ENCODE results near the gene KCNAB1. TPM values are rescaled to one million over a fixed set of nuclear protein-coding genes. Genes with fewer than 3 reads are reported as not detected.
A peak's percentile ranks its signal among the peaks of the same experiment; 100 is the strongest.
"Not testable (repeated sequence)": the region's sequence is repeated elsewhere in the genome, so short reads cannot be mapped to it uniquely, and the experiment has no call there.

The KCNAB1 gene
- total RNA-seq, 2 donors from 2014 or later = not detected

- Mint-ChIP-seq H3K4me1 (ENCODE audit: low read depth) (no peaks in the 10 kb centered on the region), H3K9me3 (no peaks in the 10 kb centered on the region), H3K36me3 (ENCODE audit: insufficient read depth in 2 of 2) (no peaks in the 10 kb centered on the region), H3K27ac (no peak overlapping the region), H3K4me3 (no peak overlapping the region), H3K27me3 (ENCODE audit: low read depth) (peaks cover 14% of the 10 kb centered on the region)
- no peak for DNase-seq
- ATAC-seq (replicated peaks in 1 of 2) = no peak
Measured at GRCh38 chr3:156172536-156172935, 52.2 kb downstream of the KCNAB1 start.

DNA sequence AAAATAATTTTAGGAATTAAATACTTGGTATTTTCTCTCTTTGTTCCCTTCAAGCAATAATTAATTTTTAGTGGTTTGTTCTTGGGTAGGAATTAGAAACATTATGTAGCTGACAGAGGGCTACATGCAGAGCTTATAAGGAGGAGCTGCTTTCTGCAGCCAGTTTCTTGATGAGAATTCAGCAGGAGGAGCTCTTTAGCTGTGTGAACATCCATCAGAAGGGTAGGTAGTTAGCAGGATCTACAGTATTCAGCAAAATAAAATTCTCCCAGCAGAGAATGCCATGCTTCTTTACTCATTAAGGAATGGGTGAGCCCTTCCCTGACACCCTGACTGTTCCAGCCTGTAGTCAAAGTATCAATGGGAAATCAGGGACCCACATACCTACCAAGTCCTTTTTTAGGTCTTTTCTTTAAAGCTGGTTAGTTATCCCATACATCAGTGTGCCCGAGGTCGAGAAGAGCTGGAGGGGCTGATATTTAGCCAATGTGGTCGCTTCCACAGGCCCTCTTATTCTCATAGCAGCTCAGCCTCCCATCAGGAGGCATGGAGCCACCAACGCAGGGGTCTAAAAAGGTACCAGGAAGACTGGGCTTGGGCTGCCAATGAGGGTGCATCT, 54.0 kb downstream of the KCNAB1 start:
- no peak for ATAC-seq (replicated peaks in 1 of 2)
- Mint-ChIP-seq H3K4me1 (ENCODE audit: low read depth) (no peaks in the 10 kb centered on the region), H3K4me3 (no peak overlapping the region), H3K36me3 (ENCODE audit: insufficient read depth in 2 of 2) (no peaks in the 10 kb centered on the region), H3K27ac (no peak overlapping the region), H3K9me3 (no peaks in the 10 kb centered on the region), H3K27me3 (ENCODE audit: low read depth) (peaks cover 13% of the 10 kb centered on the region)
- DNase-seq = no peak

DNA sequence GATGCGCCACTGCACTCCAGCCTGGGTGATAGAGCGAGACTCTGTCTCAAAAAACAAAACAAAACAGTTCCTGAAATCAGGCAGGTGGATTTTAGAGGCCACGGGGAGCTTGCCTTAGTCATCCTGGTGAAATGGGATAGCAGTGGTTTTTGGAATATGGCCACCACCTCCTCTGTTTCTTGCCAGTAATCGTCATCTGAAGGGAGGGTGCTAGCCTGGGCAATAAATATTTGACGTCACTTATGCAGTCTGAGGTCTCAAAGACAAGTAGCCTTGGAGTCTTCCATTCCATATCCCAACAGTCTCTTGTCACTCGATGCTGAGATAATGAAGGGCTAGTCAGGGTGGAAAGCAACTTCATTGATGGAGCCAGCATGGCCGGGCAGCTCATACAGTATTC, 55.2 kb downstream of the KCNAB1 start:
- ATAC-seq (replicated peaks in 1 of 2) = no peak
- Mint-ChIP-seq H3K27ac (no peak overlapping the region), H3K27me3 (ENCODE audit: low read depth) (peaks cover under 1% of the 10 kb centered on the region), H3K4me1 (ENCODE audit: low read depth) (no peaks in the 10 kb centered on the region), H3K4me3 (no peak overlapping the region), H3K36me3 (ENCODE audit: insufficient read depth in 2 of 2) (no peaks in the 10 kb centered on the region), H3K9me3 (no peaks in the 10 kb centered on the region)
- no peak for DNase-seq

DNA sequence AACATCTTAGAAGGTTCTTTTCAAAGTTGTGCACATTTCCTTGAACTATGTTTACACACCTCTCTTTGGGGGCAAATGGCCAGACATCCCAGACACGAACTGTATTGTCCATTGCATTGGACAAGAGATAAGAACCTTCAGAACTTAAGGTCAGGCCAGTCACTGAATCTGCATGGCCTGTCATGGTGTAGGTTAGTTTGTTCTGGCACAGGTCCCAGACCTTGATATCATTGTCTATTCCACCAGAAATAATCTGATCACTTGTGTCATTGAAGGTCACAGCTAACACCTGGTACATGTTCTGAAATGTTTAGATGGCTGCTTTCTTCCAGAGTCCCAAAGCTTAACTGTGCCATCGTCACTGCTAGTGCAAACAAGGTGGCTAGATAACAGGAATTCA, 55.7 kb downstream of the KCNAB1 start:
- no peaks in the 10 kb centered on the region for H3K36me3 Mint-ChIP-seq (ENCODE audit: insufficient read depth in 2 of 2)
- H3K27me3 Mint-ChIP-seq (ENCODE audit: low read depth) = no peaks in the 10 kb centered on the region
- no peaks in the 10 kb centered on the region for H3K4me1 Mint-ChIP-seq (ENCODE audit: low read depth)
- no peak overlapping the region for H3K27ac Mint-ChIP-seq
- H3K4me3 Mint-ChIP-seq = no peak overlapping the region
- ATAC-seq (replicated peaks in 1 of 2) (no peak), DNase-seq (no peak)
- H3K9me3 Mint-ChIP-seq = no peaks in the 10 kb centered on the region

DNA sequence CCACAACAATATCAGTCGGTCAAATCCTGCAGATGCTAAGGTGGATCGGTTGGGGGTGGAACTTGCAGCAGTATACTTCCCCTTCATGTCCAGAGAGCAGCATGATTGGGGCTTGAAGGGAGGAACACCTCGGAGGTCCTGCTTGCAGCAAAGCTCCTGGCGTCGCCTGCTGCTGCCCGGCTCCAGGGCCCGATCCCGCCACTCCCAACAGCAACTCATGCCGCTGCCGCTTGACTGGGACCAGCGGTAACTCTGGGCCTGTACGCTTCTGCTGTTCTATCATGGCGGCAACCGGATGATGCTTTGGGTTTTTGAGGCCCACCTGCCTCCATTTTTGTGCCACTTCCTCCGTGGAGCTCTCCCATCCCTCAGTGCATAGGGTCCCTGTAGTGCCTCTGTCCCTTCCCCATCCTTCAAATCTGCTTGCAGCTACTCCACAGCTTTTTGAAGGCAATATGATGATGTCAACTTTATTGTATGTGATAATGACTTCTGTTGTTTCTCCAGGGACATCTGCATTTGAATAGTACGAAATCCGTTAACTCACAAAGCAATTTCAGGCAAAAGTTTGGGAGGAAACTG, 56.3 kb downstream of the KCNAB1 start:
- H3K27me3 Mint-ChIP-seq (ENCODE audit: low read depth) = no peaks in the 10 kb centered on the region
- no peaks in the 10 kb centered on the region for H3K9me3 Mint-ChIP-seq
- no peak overlapping the region for H3K4me3 Mint-ChIP-seq
- H3K27ac Mint-ChIP-seq = no peak overlapping the region
- ATAC-seq (replicated peaks in 1 of 2) = no peak
- DNase-seq = no peak
- no peaks in the 10 kb centered on the region for H3K36me3 Mint-ChIP-seq (ENCODE audit: insufficient read depth in 2 of 2)
- no peaks in the 10 kb centered on the region for H3K4me1 Mint-ChIP-seq (ENCODE audit: low read depth)

- DNase-seq (no peak), ATAC-seq (replicated peaks in 1 of 2) (no peak)
- H3K4me1 Mint-ChIP-seq (ENCODE audit: low read depth) = no peaks in the 10 kb centered on the region
- no peaks in the 10 kb centered on the region for H3K27me3 Mint-ChIP-seq (ENCODE audit: low read depth)
- H3K27ac Mint-ChIP-seq = no peak overlapping the region
- no peak overlapping the region for H3K4me3 Mint-ChIP-seq
- no peaks in the 10 kb centered on the region for H3K36me3 Mint-ChIP-seq (ENCODE audit: insufficient read depth in 2 of 2)
- no peaks in the 10 kb centered on the region for H3K9me3 Mint-ChIP-seq
Measured at GRCh38 chr3:156180077-156180476, 59.7 kb downstream of the KCNAB1 start.

- no peaks in the 10 kb centered on the region for H3K9me3 Mint-ChIP-seq
- no peak overlapping the region for H3K27ac Mint-ChIP-seq
- H3K36me3 Mint-ChIP-seq (ENCODE audit: insufficient read depth in 2 of 2) = no peaks in the 10 kb centered on the region
- H3K27me3 Mint-ChIP-seq (ENCODE audit: low read depth) = no peaks in the 10 kb centered on the region
- ATAC-seq (replicated peaks in 1 of 2) = peak; percentile 82 to 86
- H3K4me3 Mint-ChIP-seq = no peak overlapping the region
- DNase-seq = no peak
- no peaks in the 10 kb centered on the region for H3K4me1 Mint-ChIP-seq (ENCODE audit: low read depth)
Measured at GRCh38 chr3:156181509-156181908, 61.1 kb downstream of the KCNAB1 start.

DNA sequence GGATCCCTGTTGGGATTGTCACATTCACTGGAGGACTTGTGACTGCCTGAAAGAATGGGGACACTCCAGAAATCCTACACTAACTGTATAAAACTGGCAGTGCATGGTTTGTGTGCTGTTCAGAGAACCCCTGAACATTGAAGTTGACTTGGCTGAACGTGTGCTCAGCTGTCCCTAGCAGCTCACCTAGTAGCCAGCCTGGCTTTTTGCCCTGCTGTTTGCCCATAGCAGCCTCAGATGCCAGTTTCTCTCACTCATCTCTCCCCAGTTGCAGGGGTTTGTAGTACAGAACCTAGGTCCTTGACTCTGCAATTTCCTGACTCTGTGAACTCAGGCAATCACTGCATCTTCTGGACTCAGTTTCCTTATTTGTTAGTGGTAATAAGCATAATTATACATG, 63.0 kb downstream of the KCNAB1 start:
- H3K27ac Mint-ChIP-seq = no peak overlapping the region
- no peak for DNase-seq
- no peaks in the 10 kb centered on the region for H3K9me3 Mint-ChIP-seq
- no peaks in the 10 kb centered on the region for H3K36me3 Mint-ChIP-seq (ENCODE audit: insufficient read depth in 2 of 2)
- no peaks in the 10 kb centered on the region for H3K4me1 Mint-ChIP-seq (ENCODE audit: low read depth)
- H3K4me3 Mint-ChIP-seq = no peak overlapping the region
- H3K27me3 Mint-ChIP-seq (ENCODE audit: low read depth) = no peaks in the 10 kb centered on the region
- ATAC-seq (replicated peaks in 1 of 2) = no peak

DNA sequence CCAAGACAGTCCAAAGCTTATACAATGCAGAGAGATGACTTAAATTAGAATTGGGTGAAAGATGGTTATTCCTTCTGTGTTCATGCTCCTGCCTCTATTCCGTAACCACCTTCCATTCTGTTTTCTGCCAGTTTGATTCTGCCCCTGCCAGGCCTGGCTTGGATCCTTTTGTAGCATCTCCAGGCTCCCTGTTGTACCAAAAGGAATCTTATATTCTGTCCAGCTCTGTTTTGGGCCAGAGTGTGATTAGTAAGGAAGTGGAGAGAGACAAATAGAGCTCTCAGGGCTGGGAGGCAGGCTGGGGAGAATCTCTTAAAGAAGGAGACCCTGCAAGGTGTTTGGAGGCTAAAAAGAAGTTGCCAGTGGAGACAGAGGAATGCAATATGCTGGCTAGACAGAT, 63.8 kb downstream of the KCNAB1 start:
- H3K27me3 Mint-ChIP-seq (ENCODE audit: low read depth) = no peaks in the 10 kb centered on the region
- no peaks in the 10 kb centered on the region for H3K36me3 Mint-ChIP-seq (ENCODE audit: insufficient read depth in 2 of 2)
- no peak for ATAC-seq (replicated peaks in 1 of 2)
- no peaks in the 10 kb centered on the region for H3K4me1 Mint-ChIP-seq (ENCODE audit: low read depth)
- H3K27ac Mint-ChIP-seq = no peak overlapping the region
- DNase-seq = no peak
- H3K9me3 Mint-ChIP-seq = no peaks in the 10 kb centered on the region
- H3K4me3 Mint-ChIP-seq = no peak overlapping the region

- Mint-ChIP-seq H3K27me3 (ENCODE audit: low read depth) (no peaks in the 10 kb centered on the region), H3K27ac (no peak overlapping the region), H3K9me3 (no peaks in the 10 kb centered on the region), H3K4me3 (no peak overlapping the region), H3K36me3 (ENCODE audit: insufficient read depth in 2 of 2) (no peaks in the 10 kb centered on the region), H3K4me1 (ENCODE audit: low read depth) (no peaks in the 10 kb centered on the region)
- ATAC-seq (replicated peaks in 1 of 2) = no peak
- DNase-seq = no peak
Measured at GRCh38 chr3:156187146-156187769, 66.9 kb downstream of the KCNAB1 start.

DNA sequence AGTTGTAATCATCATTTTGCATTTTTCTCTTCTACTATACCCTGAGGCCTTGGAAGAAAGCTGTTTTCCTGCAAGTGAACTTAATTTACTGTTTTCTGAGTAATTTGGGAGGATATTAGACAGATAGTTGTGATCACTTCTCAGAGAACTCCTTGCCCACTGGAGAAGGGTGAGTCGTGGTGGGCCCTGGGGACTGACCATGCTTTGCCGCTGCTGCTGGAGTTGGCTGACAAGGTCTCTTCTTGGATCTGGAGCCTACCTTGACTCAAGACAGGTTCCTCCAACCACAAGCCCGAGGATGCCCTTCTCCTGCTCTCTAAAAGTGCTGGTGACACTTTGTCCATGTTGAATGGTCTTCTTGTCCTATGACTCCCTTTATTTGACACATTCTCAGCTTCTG, 68.4 kb downstream of the KCNAB1 start:
- no peaks in the 10 kb centered on the region for H3K36me3 Mint-ChIP-seq (ENCODE audit: insufficient read depth in 2 of 2)
- no peak overlapping the region for H3K27ac Mint-ChIP-seq
- ATAC-seq (replicated peaks in 1 of 2) (no peak), DNase-seq (no peak)
- H3K27me3 Mint-ChIP-seq (ENCODE audit: low read depth) = no peaks in the 10 kb centered on the region
- H3K4me1 Mint-ChIP-seq (ENCODE audit: low read depth) = no peaks in the 10 kb centered on the region
- H3K9me3 Mint-ChIP-seq = no peaks in the 10 kb centered on the region
- no peak overlapping the region for H3K4me3 Mint-ChIP-seq

DNA sequence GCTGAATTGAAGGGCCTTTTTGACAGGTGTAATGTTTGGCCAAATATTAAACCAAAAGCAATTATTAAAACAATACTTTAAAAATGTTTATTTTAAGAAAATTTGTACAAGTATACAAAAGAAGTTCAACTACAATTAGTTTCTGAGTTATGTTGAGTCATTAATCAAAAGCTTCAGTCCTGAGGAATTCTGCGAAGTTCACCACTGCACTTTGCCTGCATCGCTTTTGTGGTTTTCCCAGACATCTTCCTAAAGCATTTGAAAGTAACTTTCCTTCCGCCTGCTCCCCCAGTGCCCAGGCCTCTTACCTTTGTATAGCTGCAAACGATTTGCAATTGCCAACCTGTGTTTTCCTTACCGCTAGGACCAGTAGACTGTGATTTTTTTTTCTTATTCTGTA, 69.5 kb downstream of the KCNAB1 start:
- DNase-seq (no peak), ATAC-seq (replicated peaks in 1 of 2) (no peak)
- H3K4me1 Mint-ChIP-seq (ENCODE audit: low read depth) = no peaks in the 10 kb centered on the region
- H3K27me3 Mint-ChIP-seq (ENCODE audit: low read depth) = no peaks in the 10 kb centered on the region
- H3K27ac Mint-ChIP-seq = no peak overlapping the region
- no peaks in the 10 kb centered on the region for H3K36me3 Mint-ChIP-seq (ENCODE audit: insufficient read depth in 2 of 2)
- no peak overlapping the region for H3K4me3 Mint-ChIP-seq
- no peaks in the 10 kb centered on the region for H3K9me3 Mint-ChIP-seq

DNA sequence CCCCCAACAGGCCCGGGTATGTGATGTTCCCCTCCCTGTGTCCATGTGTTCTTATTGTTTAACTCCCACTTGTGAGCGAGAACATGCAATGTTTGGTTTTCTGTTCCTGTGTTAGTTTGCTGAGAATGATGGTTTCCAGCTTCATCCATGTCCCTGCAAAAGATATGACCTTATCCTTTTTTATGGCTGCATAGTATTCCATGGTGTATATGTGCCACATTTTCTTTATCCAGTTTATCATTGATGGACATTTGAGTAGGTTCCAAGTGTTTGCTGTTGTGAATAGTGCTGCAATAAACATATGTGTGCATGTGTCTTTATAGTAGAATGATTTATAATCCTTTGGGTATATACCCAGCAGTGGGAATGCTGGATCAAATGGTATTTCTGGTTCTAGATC, 74.6 kb downstream of the KCNAB1 start:
- not testable (repeated sequence) for H3K9me3 Mint-ChIP-seq; DNase-seq; H3K27ac Mint-ChIP-seq; H3K36me3 Mint-ChIP-seq (ENCODE audit: insufficient read depth in 2 of 2); H3K4me3 Mint-ChIP-seq; H3K4me1 Mint-ChIP-seq (ENCODE audit: low read depth); ATAC-seq (replicated peaks in 1 of 2)
- H3K27me3 Mint-ChIP-seq (ENCODE audit: low read depth) = peaks cover 18% of the 10 kb centered on the region

DNA sequence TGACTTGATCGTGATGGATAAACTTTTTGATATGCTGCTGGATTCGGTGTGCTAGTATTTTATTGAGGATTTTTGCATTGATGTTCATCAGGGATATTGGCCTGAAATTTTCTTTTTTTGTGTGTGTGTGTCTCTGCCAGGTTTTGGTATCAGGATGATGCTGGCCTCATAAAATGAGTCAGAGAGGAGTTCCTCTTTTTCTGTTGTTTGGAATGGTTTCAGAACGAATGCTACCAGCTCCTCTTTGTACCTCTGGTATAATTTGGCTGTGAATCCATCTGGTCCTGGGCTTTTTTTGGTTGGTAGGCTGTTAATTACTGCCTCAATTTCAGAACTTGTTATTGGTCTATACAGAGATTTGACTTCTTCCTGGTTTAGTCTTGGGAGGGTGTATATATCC, 76.8 kb downstream of the KCNAB1 start:
- H3K4me1 Mint-ChIP-seq (ENCODE audit: low read depth); H3K4me3 Mint-ChIP-seq: not testable (repeated sequence)
- peaks cover 25% of the 10 kb centered on the region for H3K27me3 Mint-ChIP-seq (ENCODE audit: low read depth)

More for the DNA sequence above, 76.8 kb downstream of the KCNAB1 start:
- DNase-seq; H3K27ac Mint-ChIP-seq; H3K36me3 Mint-ChIP-seq (ENCODE audit: insufficient read depth in 2 of 2); H3K9me3 Mint-ChIP-seq; ATAC-seq (replicated peaks in 1 of 2): not testable (repeated sequence)

Measured in activated T-cell treated with anti-CD3 and anti-CD28 coated beads, Interleukin-2, amount 50 U/mL, for 72 hours (primary cell).